ENCODE data around the gene IFT43.

DNA sequence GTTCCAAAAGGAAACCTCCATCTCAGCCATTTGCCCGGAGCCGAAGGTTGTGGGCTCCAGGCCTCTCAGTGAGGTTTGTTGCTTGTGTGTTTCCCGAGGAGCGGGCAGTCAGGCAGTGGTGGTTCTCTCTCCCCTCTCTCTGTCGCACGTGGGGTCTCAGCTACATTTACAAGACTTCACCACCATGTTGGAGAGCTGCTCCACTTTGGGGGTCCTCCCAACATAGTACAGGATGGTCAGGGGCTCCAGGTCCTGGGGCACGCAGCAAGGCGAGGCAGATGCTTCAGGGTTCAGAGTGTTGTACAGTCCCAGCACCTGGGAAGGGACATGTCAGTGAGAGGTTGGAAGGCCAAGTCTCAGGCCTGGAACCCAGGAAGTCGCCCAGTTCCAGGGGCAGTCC, 26.5 kb upstream of the IFT43 start:
- TF ChIP-seq CTCF (IDR thresholded peaks at IDR 0.05 in 2 of 3, conservative IDR thresholded peaks at IDR 0.05 in 1 of 3; ENCODE audit: borderline replicate concordance in 1 of 3, insufficient read depth in 1 of 3, low read depth in 2 of 3, low read length in 2 of 3) (no peak), POLR2A (IDR thresholded peaks at IDR 0.05; ENCODE audit: borderline replicate concordance, extremely low read depth, insufficient read depth, insufficient read length) (no peak), POLR2AphosphoS5 (IDR thresholded peaks at IDR 0.05; ENCODE audit: low read depth, low read length) (no peak), EZH2 (IDR thresholded peaks at IDR 0.05) (no peak), YY1 (IDR thresholded peaks at IDR 0.05; ENCODE audit: extremely low read depth, insufficient replicate concordance, low read depth, low read length) (no peak), ZBTB33 (IDR thresholded peaks at IDR 0.05; ENCODE audit: extremely low read depth, insufficient replicate concordance, low read length) (no peak), RAD21 (IDR thresholded peaks at IDR 0.05; ENCODE audit: low read depth) (no peak)

Data from HCT116 (cell line).